Measurements from ENCODE around the gene ZFR2. TPM values are rescaled to one million over a fixed set of nuclear protein-coding genes. Genes with fewer than 3 reads are reported as not detected.

Gene ZFR2
- total and polyA plus RNA-seq, 9 donors: 0.05 to 0.25 (median 0.14) TPM; not detected in 3

DNA sequence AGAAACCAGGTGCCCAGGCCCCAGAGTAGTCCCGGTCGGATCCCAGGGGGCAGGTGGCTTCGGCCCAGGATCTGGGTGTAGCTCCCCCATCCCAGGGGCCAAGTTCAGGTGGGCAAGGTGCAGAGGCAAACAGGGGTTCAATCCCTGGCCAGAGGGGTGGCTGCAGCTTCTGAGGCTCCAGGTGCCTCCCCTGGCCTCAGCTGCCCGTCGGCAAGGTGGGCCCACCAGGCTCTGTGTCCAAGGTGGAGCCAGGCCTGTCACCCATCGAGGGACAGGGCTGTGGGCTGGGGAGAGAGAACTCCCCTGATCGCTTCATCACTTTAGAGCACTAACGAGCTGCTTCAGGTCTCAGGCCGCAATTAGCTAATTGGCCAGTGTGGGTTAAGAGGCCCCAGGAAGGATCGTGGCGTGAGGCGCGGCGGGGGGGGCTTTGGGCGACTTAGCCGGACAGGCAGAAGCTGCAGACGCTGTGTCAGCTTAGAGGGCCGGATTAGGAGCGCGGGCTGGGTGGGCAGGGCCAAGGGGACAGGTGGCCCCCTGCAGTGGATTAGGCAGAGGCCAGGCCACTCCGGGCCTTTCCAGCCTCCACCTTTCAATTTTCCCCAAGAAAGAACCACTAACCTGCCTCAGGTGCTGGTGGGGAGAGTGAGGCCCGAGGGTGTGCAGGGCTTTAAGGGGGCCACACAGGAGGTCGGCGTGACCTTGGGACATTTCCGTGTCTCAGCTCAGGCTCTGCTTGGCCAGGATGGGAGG is 94.0 kb downstream of the ZFR2 start:
- no peaks in the 10 kb centered on the region for H3K9me3 ChIP-seq
- DNase-seq: no peak
- no peak overlapping the region for H3K4me3 ChIP-seq
- TF ChIP-seq EP300 (IDR thresholded peaks at IDR 0.05) (no peak), POLR2A (IDR thresholded peaks at IDR 0.05) (no peak)
- TF ChIP-seq, protein P1, sequence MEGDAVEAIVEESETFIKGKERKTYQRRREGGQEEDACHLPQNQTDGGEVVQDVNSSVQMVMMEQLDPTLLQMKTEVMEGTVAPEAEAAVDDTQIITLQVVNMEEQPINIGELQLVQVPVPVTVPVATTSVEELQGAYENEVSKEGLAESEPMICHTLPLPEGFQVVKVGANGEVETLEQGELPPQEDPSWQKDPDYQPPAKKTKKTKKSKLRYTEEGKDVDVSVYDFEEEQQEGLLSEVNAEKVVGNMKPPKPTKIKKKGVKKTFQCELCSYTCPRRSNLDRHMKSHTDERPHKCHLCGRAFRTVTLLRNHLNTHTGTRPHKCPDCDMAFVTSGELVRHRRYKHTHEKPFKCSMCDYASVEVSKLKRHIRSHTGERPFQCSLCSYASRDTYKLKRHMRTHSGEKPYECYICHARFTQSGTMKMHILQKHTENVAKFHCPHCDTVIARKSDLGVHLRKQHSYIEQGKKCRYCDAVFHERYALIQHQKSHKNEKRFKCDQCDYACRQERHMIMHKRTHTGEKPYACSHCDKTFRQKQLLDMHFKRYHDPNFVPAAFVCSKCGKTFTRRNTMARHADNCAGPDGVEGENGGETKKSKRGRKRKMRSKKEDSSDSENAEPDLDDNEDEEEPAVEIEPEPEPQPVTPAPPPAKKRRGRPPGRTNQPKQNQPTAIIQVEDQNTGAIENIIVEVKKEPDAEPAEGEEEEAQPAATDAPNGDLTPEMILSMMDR (IDR thresholded peaks at IDR 0.05): no peak
- H3K36me3 ChIP-seq: no peaks in the 10 kb centered on the region
- H3K4me1 ChIP-seq (ENCODE audit: insufficient read depth): peaks cover 2% of the 10 kb centered on the region
- no peaks in the 10 kb centered on the region for H3K27me3 ChIP-seq
- H3K27ac ChIP-seq: no peak overlapping the region
- intact Hi-C loops (cut with DNase I): no loop called here
- 45 to 50% (median 46%) methylated on average over 25 of the region's 25 CpGs for WGBS, 3 donors

DNA sequence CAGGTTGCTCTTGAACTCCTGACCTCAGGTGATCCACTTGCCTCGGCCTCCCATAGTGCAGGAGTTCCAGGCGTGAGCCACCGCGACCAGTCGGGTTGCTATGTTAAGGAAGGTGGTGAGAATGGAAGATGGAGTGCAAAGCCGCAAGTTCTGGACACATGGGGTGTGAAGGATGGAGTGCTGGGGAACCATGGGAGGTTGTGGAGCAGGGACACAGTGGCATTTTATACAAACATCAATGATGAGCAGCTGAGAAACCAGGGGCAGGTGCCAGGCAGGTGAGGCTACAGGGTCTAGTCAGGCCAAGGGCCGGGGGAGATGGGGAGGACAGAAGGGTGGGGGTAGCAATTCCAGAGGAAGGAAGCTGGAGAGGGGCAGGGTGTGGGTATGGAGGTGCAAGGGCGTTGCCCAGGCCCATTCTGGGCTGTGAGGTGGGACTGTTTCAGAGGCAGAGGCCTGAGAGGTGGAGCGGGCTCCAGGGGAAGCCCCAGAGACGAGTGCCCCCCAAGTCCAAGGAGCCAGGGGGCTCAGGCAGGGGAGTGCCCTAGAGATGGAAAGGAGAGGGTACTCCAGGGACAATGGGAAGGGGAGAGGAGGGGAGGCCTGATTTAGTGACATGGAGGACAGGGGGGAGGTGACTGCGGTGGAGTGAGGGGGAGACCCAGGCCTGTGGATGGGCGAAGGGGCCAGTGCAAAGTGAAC is 94.9 kb downstream of the ZFR2 start:
- Histone ChIP-seq H3K9me3 (no peaks in the 10 kb centered on the region), H3K36me3 (no peaks in the 10 kb centered on the region), H3K4me1 (ENCODE audit: insufficient read depth) (peaks cover 2% of the 10 kb centered on the region), H3K27ac (no peak overlapping the region), H3K27me3 (no peaks in the 10 kb centered on the region), H3K4me3 (no peak overlapping the region)
- 84 to 89% (median 85%) methylated on average over 12 of the region's 12 CpGs for WGBS, 3 donors
- TF ChIP-seq POLR2A (IDR thresholded peaks at IDR 0.05) (no peak), EP300 (IDR thresholded peaks at IDR 0.05) (no peak)
- TF ChIP-seq, protein P1 (IDR thresholded peaks at IDR 0.05): no peak
- DNase-seq: no peak
- intact Hi-C loops (cut with DNase I): no loop called here

DNA sequence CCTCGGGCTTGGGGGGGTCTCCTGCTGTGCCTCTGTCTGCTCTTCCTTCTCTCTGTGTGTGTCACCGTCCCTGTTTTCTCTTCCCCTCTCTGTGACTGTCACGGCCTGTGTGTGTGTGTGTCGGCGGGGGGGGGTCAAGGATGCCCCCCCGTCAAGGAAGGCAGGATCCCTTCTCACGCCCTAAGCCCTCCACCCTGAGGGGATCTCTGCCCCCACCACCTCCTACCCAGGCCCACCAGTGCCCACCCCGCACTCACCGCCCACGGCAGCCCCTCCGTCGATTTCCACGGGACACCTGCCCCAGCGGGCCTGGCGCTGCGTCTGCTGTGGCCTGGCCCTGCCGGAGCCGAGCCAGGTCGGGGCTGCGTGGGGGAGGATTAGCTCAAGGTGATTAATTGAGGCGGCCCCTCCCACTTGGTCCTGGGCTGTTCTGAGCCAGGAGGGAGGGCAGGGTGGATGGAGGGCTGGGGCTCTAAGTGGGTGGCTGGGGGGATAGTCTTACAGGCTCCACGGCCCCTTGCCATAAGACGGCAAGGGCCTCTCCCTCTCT is 96.9 kb downstream of the ZFR2 start, which contains the start of gene RAX2:
Gene RAX2, minus strand, starts transcription at position 323 of the 550 bp plus-strand sequence. CDS start 486 bp downstream, outside the sequence.
- no peaks in the 10 kb centered on the region for H3K27me3 ChIP-seq
- no peak for DNase-seq
- no peaks in the 10 kb centered on the region for H3K9me3 ChIP-seq
- 5 to 9% (median 7%) methylated on average over 22 to 23 of the region's 23 CpGs for WGBS, 3 donors
- peaks cover 2% of the 10 kb centered on the region for H3K4me1 ChIP-seq (ENCODE audit: insufficient read depth)
- H3K36me3 ChIP-seq: no peaks in the 10 kb centered on the region
- TF ChIP-seq POLR2A (IDR thresholded peaks at IDR 0.05) (no peak), EP300 (IDR thresholded peaks at IDR 0.05) (no peak)
- TF ChIP-seq, protein P1 (IDR thresholded peaks at IDR 0.05): no peak
- intact Hi-C loops (cut with DNase I): no loop called here
- H3K4me3 ChIP-seq: no peak within 1 kb of the TSS
- no peak within 1 kb of the TSS for H3K27ac ChIP-seq

DNA sequence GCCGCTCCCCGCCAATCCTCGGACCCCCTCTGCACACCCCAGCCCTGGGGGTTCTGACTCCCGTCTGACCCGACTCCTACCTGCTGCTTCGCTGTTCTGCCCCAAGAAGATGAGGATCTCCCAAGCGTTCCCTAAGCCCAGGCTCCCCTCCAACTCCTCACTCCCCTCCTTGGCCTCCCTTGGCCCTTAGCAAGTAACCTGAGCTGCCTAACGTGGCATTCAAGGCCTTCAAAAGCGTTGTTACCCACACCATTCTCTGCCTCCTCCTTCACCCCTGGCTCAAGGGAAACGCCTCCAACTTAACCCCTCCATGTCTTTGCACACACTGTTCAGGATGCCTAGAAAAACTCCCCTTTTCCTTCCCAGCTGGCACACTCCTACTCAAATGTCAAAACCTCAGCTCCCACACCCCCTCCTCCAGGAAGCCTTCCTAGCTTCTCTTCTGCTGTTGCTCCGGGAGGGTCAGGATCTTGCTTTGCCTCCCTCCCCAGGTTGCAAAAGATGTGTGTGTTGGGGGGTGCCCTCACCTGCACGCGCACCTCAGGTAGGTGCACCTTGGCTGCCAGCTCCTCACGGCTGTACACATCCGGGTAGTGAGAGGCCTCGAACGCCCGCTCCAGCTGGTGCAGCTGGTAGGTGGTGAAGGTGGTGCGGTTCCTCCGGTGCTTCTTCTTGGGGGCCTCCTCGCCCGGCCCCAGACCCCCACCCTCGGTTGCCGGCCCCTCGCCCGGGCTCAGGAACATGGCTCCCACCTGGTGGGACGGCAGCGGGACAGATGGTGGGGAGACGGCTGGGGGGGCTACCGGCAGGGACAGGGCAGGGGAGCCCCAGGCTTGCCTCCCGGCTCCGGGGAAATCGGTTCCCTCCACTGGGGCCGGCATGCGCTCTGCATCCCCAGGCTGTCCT is 97.6 kb downstream of the ZFR2 start:
- no peaks in the 10 kb centered on the region for H3K27me3 ChIP-seq
- intact Hi-C loops (cut with DNase I): no loop called here
- TF ChIP-seq POLR2A (IDR thresholded peaks at IDR 0.05) (no peak), EP300 (IDR thresholded peaks at IDR 0.05) (no peak)
- TF ChIP-seq, protein P1 (IDR thresholded peaks at IDR 0.05): no peak
- no peaks in the 10 kb centered on the region for H3K9me3 ChIP-seq
- no peak overlapping the region for H3K27ac ChIP-seq
- WGBS, 3 donors: 37 to 47% (median 45%) methylated on average over 25 to 35 of the region's 35 CpGs
- peaks cover 2% of the 10 kb centered on the region for H3K4me1 ChIP-seq (ENCODE audit: insufficient read depth)
- no peaks in the 10 kb centered on the region for H3K36me3 ChIP-seq
- H3K4me3 ChIP-seq: no peak overlapping the region
- DNase-seq: no peak
